ENCODE results near the gene IQSEC1.
A peak's percentile ranks its signal among the peaks of the same experiment; 100 is the strongest.

IQSEC1 gene

GRCh38 chr3:13073326-13074005 is at the start of gene IQSEC1:
IQSEC1 (minus strand) TSS chr3:13073429; CDS start chr3:13073014, 415 bp downstream.
- peak; percentile 86 for DNase-seq

GRCh38 chr3:13122081-13123012 is 49.1 kb upstream of the IQSEC1 start:
- DNase-seq, result no peak

DNA sequence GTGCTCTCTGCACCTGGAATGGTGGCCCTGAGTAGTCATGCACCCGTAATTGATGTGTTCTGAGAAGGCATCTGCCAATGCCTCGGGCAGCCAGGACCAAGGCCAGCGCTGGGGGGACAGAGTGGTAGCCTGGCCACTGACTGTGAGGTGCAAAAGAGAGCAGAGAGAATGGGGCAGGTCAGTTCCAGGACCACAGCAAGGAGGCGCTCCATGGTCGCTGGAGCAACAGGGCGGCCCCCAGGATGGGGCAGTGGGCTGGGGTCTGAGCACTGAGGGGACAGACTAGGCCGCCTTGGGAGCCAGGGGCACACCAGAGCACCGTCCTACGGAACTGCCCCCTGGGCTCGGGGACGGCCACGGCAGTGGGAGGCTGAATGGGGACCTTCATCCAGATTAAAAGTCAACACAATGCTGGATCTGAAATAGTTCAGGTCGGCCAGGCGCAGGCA is 48.3 kb upstream of the IQSEC1 start:
- DNase-seq, result no peak

GRCh38 chr3:13120928-13121552 is 47.8 kb upstream of the IQSEC1 start:
- no peak for DNase-seq

- DNase-seq, result no peak
Measured at GRCh38 chr3:13120289-13120927, 47.2 kb upstream of the IQSEC1 start.

GRCh38 chr3:13119471-13120220 is 46.4 kb upstream of the IQSEC1 start:
- no peak for DNase-seq

DNA sequence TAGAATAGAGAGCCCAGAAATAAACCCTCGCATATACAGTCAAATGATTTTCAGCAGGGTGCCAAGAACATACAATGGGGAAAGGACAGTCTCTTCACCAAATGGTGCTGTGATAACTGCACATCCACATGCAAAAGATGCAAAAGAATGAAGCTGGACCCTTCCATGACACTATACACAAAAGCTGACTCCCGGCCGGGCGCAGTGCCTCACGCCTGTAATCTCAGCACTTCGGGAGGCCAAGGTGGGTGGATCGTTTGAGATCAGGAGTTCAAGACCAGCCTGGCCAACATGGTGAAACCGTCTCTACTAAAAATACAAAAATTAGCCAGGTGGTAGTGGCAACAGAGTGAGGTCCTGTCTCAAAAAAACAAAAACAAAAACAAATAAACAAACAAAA is 43.2 kb upstream of the IQSEC1 start:
- DNase-seq, result no peak

DNA sequence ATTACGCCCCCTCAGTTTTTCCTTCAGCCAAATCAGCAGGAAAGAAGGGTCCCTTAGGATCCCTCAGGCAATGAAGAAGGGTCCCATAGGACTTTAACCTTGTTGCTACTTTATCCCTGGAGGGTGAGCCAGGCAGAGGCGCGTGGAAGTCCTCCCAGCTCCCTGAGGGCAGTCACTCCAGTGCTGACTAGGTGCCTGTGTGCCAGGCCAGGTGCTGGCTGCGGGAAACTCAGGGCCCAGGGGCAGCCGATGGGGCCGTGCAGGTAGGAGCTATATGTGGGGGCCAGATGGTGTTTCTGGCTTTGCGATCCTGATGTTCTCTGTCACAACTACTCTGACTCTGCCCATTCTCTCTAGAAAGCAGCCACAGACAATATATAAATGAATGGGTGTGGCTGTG is 42.8 kb upstream of the IQSEC1 start:
- DNase-seq, result no peak

GRCh38 chr3:13115576-13115910 is 42.3 kb upstream of the IQSEC1 start:
- DNase-seq, result no peak

DNA sequence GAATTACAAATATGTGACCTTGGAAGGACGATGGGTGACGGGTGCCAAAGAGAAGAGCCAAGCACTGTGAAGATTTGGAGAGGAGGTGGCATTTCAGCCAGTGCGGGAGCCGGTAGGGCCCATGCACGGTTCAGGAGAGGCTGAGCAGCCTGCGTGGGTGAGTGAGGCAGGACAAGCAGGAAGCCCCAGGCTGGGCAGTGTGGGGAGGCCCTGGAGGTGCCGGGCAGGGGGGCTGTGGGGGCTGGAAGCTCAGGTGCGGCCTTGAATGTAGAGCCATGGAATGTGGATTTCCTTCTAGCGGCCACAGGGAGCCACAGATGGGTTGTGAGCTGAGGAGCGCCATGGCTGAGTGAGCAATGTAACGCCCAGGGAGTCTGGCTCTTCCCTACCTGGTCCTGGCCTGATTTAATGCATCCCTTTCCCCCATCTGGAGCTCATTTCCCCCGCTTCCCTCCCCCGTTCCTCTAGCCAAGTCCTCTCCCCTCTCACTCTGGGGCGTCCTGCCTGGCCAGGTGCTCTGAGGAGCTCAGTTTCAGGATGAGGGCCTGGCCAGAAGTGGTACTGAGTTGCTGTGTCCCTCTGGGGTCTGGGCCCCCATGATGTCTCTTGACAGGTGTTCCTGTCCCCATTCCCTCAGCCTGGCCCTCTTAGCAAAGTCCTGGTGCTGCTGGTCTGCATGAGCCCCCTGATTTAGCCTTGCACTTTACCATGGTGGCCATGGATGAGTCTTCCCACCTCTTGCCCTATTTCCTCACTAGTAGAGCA is 41.8 kb upstream of the IQSEC1 start:
- DNase-seq, result no peak

DNA sequence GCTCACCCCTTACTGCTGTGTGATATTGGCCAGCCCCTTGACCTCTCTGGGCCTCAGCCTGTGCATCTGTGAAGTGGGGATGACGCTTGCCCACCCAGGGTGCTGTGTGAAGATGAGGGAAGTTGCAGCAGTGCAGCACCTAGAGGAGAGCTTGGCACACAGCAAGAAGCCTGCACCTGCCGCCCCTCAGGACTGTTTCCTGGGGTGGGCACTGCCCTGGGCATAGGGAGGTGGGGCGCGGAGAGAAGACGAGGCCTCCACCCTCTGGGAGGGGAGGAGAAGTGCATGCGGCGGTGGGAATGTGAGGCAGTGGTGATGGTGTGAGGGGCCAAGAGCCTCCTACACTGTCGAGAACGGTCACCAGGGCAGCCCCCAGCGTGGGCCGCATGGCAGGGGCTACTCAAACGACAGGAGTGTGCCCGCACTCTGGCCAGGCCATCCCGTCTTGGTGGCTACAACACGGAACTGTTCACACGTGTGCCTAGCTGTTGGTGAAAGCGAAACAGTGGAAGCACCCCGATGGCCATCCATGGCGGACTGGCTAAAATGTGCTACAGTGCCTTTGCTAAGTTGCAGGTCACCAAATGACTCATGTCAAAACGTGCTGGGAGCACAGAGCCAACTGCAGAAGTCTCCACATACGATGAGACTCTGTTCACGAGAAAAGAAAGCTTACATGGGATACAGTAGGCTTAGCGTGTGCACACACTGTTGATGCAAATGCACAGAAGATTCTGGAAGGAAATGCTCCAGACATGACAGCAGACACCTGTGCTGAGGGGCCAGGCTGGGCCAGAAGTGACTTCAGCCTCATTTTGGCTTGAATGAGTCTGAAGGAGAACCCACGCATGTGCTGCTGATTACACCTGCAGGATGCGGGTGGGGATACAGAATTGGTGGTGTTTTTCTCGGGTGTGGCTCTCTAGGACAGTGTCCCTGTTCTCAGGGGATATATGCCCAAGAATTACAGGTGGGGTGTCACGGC is 40.4 kb upstream of the IQSEC1 start:
- DNase-seq, result no peak

GRCh38 chr3:13112521-13113345 is 39.5 kb upstream of the IQSEC1 start:
- no peak for DNase-seq

GRCh38 chr3:13111873-13112520 is 38.8 kb upstream of the IQSEC1 start:
- DNase-seq, result no peak

DNA sequence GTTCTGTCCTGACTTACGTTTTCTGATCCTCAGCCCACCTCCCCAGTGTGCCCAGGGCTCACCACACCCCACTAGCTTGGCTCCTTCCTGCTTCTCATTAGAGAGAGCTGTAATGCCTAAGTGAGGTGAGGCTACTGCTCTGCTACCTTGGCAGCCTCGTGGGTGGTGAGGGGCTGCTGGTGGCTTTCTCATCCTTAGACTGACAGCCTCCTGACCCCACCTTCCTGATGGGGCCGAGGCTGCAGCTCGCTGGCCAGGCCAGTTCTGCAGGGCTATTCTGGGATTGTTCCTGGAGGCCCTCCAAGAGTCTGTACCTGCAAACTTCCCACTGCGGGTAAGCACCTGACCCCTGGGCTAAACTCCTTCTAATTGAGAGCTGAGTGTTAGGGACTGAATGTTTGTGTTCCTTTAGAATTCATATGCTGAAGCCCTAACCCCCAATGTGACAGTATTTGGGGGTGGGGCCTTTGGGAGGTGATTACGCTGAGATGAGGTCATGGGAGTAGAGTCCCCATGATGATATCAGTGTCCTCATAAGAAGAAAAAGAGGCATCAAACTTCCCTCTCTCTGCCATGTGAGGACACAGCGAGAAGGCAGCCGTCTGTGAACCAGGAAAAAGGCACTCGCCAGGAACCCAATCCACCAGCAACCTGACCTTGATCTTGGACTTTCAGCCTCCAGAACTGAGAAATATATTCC is 38.1 kb upstream of the IQSEC1 start:
- no peak for DNase-seq

- DNase-seq, result peak; percentile 88
Measured at GRCh38 chr3:13110678-13111116, 37.5 kb upstream of the IQSEC1 start.

GRCh38 chr3:13109516-13109915 is 36.3 kb upstream of the IQSEC1 start:
- DNase-seq, result no peak

DNA sequence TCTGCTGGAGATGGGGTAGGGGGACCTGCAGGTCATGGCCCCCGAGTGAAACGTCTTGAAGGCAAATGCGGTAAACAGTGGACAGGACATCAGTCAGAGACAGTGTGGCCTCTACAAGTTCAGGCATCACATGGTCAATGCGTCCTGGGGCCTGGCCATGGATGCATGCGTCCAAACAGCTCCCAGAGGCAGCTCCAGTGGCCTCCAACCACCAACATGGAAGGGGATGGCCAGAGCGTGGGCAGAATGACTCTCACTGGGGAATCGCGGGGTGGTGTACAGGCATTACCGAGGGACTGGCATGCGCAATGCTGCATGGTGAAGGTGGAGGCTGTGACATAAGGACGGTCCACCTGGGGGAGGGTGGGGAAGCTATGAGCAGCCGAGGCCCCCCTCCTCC is 35.6 kb upstream of the IQSEC1 start:
- no peak for DNase-seq

DNA sequence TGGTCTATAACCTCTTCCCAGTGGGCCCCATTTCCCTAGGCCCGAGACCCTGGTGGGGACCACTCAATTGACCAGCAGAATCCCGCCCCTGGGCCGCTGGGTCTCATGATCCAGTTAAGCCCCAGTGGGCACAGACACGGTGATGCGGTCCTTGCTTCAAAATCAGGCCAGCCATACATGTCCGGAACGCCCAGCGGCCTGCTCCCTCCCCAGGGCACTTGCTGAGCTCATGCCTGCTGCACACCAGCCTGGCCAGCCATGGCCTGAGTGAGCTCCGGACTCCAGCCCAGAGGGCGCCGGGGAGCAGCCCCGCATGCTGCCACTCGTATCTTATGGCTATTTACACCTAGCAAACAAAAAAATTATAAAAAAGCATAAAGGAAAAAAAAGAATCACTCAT is 34.4 kb upstream of the IQSEC1 start:
- no peak for DNase-seq
